Stomach (tissue), 4 donors: ENCODE measurements around the gene TGFBR2.

Source experiments
- CTCF ChIP-seq, 7 experiments: fragments of 450-650 bp in 4 of 7; fragments of 200-600 bp in 3 of 7; sonication (generic) in 3 of 7; IDR thresholded peaks; one replicate each; pipeline ENCODE4 v1.5.1; 2016 to 2019; ENCODE audit warnings: antibody characterized with exemption in 7 of 7, control low read depth in 2 of 7, mild to moderate bottlenecking in 1 of 7
- POLR2A ChIP-seq, 4 donors: fragments of 450-650 bp; IDR thresholded peaks; one replicate each; pipeline ENCODE4 v1.6.1; 2016; ENCODE audit warnings: antibody characterized with exemption in 4 of 4, control low read depth in 2 of 4, mild to moderate bottlenecking in 1 of 4, moderate library complexity in 1 of 4
- POLR2AphosphoS5 ChIP-seq, 3 donors: sonication (generic); formaldehyde crosslinking; IDR thresholded peaks; one replicate each; pipeline ENCODE4 v1.6.1; 2016; ENCODE audit warnings: antibody characterized with exemption in 3 of 3

- TF ChIP-seq POLR2A (IDR thresholded peaks at IDR 0.05) = no peak
- TF ChIP-seq CTCF (IDR thresholded peaks at IDR 0.05) = no peak
- no peak for TF ChIP-seq POLR2AphosphoS5 (IDR thresholded peaks at IDR 0.05)
Observed at GRCh38 chr3:30618526-30618925, 12.1 kb downstream of the TGFBR2 start.
